ENCODE measurements around the gene PDE7B.

The PDE7B gene

DNA sequence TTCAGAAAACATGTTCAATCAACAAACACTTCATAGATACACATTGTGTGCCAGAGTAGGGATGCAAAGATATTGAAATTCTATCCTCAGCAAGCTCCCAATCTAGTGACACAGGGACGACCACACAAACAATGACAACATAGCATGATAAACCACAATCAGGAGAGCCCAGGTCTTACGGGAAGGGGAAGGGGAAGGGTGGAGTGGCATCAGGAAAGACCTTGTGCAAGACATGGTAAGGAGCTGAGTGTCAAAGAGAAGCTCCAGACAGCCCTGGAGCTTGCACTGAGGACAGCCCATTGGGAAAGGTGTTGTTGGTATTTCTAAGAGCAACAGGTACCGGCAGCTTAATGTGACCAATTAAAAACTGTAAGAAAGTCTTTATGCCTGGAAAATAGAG lies 103.6 kb downstream of the PDE7B start:
- no peak for ATAC-seq (replicated peaks; ENCODE audit: extremely low read depth, poor library complexity, severe bottlenecking)
- Mint-ChIP-seq H3K27me3 (peaks cover 9% of the 10 kb centered on the region), H3K36me3 (ENCODE audit: insufficient read depth) (no peaks in the 10 kb centered on the region)

GRCh38 chr6:135962731-135963130 lies 111.2 kb downstream of the PDE7B start:
- H3K4me1 Mint-ChIP-seq: no peaks in the 10 kb centered on the region
- H3K4me3 Mint-ChIP-seq: no peak overlapping the region
- H3K27me3 Mint-ChIP-seq: peaks cover 21% of the 10 kb centered on the region
- peaks cover 8% of the 10 kb centered on the region for H3K9me3 Mint-ChIP-seq
- no peak overlapping the region for H3K27ac Mint-ChIP-seq (ENCODE audit: low read depth)
- DNase-seq (ENCODE audit: low spot score in 2 of 2) (no peak), ATAC-seq (replicated peaks; ENCODE audit: extremely low read depth, poor library complexity, severe bottlenecking) (no peak)
- H3K36me3 Mint-ChIP-seq (ENCODE audit: insufficient read depth): no peaks in the 10 kb centered on the region

More for the DNA sequence above, 103.6 kb downstream of the PDE7B start:
- Mint-ChIP-seq H3K9me3 (no peaks in the 10 kb centered on the region), H3K4me3 (no peak overlapping the region), H3K27ac (ENCODE audit: low read depth) (no peak overlapping the region), H3K4me1 (no peaks in the 10 kb centered on the region)
- DNase-seq (ENCODE audit: low spot score in 2 of 2): no peak

- Mint-ChIP-seq H3K9me3 (peaks cover under 1% of the 10 kb centered on the region), H3K27me3 (peaks cover 6% of the 10 kb centered on the region), H3K36me3 (ENCODE audit: insufficient read depth) (no peaks in the 10 kb centered on the region), H3K4me1 (no peaks in the 10 kb centered on the region), H3K27ac (ENCODE audit: low read depth) (no peak overlapping the region), H3K4me3 (no peak overlapping the region)
- ATAC-seq (replicated peaks; ENCODE audit: extremely low read depth, poor library complexity, severe bottlenecking) (no peak), DNase-seq (ENCODE audit: low spot score in 2 of 2) (no peak)
Observed at GRCh38 chr6:135970750-135971149, 119.2 kb downstream of the PDE7B start.

DNA sequence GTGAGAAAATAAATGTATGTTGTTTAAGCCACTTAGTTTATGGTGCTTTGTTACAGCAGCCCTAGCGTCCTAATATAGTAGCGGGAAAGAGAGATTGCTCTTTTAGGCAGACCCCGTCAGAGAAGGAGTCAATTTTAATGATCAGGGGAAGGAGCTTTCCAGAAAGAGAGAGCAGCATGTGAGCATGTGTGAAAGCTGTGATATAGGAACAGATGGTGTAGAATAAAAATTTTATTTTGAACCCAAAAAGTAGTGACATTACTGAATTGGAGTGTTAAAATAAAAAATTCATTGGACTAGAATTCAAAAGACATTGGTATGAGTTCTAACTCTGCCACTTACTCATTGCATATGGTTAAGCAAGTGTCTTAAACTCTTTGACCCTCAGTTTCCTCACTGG lies 119.8 kb downstream of the PDE7B start:
- no peak for ATAC-seq (replicated peaks; ENCODE audit: extremely low read depth, poor library complexity, severe bottlenecking)
- H3K9me3 Mint-ChIP-seq: no peaks in the 10 kb centered on the region

DNA sequence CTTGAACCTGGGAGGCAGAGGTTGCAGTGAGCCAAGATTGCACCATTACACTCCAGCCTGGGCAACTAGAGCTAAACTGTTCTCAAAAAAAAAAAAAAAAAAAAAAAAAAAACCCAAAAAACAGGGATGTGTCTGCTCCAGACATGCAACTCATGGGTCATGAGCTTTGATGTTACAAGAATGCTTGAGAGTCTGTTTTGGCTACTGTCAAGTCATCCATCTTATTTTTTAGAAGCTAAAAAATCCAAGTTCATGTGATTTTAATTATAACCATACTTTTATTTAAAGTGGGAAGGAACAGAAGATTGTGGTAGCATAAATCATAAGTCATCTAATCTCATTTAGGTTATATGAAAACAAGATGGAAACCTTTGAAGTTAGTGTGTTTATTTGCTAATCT lies 120.6 kb downstream of the PDE7B start:
- H3K4me3 Mint-ChIP-seq: no peak overlapping the region
- H3K27ac Mint-ChIP-seq (ENCODE audit: low read depth): no peak overlapping the region
- H3K4me1 Mint-ChIP-seq: no peaks in the 10 kb centered on the region
- DNase-seq (ENCODE audit: low spot score in 2 of 2): no peak
- no peak for ATAC-seq (replicated peaks; ENCODE audit: extremely low read depth, poor library complexity, severe bottlenecking)
- no peaks in the 10 kb centered on the region for H3K9me3 Mint-ChIP-seq
- no peaks in the 10 kb centered on the region for H3K36me3 Mint-ChIP-seq (ENCODE audit: insufficient read depth)
- peaks cover 20% of the 10 kb centered on the region for H3K27me3 Mint-ChIP-seq

More for the DNA sequence above, 119.8 kb downstream of the PDE7B start:
- Mint-ChIP-seq H3K4me1 (no peaks in the 10 kb centered on the region), H3K36me3 (ENCODE audit: insufficient read depth) (no peaks in the 10 kb centered on the region), H3K27ac (ENCODE audit: low read depth) (no peak overlapping the region), H3K27me3 (peaks cover 12% of the 10 kb centered on the region), H3K4me3 (no peak overlapping the region)
- no peak for DNase-seq (ENCODE audit: low spot score in 2 of 2)

DNA sequence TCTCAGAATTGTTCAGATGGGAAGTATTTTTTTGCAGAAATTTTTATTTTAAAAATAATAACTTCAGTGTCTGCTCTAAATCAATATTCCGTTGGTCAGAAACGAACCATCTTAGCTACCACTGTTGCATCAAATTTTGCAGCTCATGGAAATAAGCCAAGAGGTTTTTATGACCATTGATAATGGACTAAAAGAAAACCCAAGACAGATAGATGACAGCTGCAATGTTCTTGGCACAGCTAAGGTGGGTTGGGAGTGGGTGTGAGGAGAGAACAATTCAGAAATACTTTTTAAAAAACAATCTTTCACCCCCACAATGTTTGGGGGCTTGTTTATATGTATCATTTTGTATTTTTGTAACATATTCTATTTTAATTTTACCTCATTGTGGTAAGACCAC lies 121.1 kb downstream of the PDE7B start:
- Mint-ChIP-seq H3K36me3 (ENCODE audit: insufficient read depth) (no peaks in the 10 kb centered on the region), H3K27me3 (peaks cover 21% of the 10 kb centered on the region), H3K4me3 (no peak overlapping the region), H3K27ac (ENCODE audit: low read depth) (no peak overlapping the region), H3K4me1 (no peaks in the 10 kb centered on the region), H3K9me3 (no peaks in the 10 kb centered on the region)
- ATAC-seq (replicated peaks; ENCODE audit: extremely low read depth, poor library complexity, severe bottlenecking) (no peak), DNase-seq (ENCODE audit: low spot score in 2 of 2) (no peak)

- no peaks in the 10 kb centered on the region for H3K36me3 Mint-ChIP-seq (ENCODE audit: insufficient read depth)
- H3K27me3 Mint-ChIP-seq: peaks cover 21% of the 10 kb centered on the region
- no peaks in the 10 kb centered on the region for H3K4me1 Mint-ChIP-seq
- H3K4me3 Mint-ChIP-seq: no peak overlapping the region
- H3K27ac Mint-ChIP-seq (ENCODE audit: low read depth): no peak overlapping the region
- ATAC-seq (replicated peaks; ENCODE audit: extremely low read depth, poor library complexity, severe bottlenecking) (no peak), DNase-seq (ENCODE audit: low spot score in 2 of 2) (no peak)
- no peaks in the 10 kb centered on the region for H3K9me3 Mint-ChIP-seq
Observed at GRCh38 chr6:135974426-135974825, 122.9 kb downstream of the PDE7B start.

- ATAC-seq (replicated peaks; ENCODE audit: extremely low read depth, poor library complexity, severe bottlenecking) (no peak), DNase-seq (ENCODE audit: low spot score in 2 of 2) (no peak)
- Mint-ChIP-seq H3K4me1 (no peaks in the 10 kb centered on the region), H3K9me3 (no peaks in the 10 kb centered on the region), H3K4me3 (no peak overlapping the region), H3K27me3 (peaks cover 15% of the 10 kb centered on the region), H3K27ac (ENCODE audit: low read depth) (no peak overlapping the region), H3K36me3 (ENCODE audit: insufficient read depth) (no peaks in the 10 kb centered on the region)
Observed at GRCh38 chr6:135976585-135976984, 125.1 kb downstream of the PDE7B start.

GRCh38 chr6:135983093-135983492 lies 131.6 kb downstream of the PDE7B start:
- Mint-ChIP-seq H3K4me3 (no peak overlapping the region), H3K27ac (ENCODE audit: low read depth) (no peak overlapping the region), H3K27me3 (peaks cover 16% of the 10 kb centered on the region), H3K9me3 (no peaks in the 10 kb centered on the region), H3K36me3 (ENCODE audit: insufficient read depth) (no peaks in the 10 kb centered on the region), H3K4me1 (no peaks in the 10 kb centered on the region)
- no peak for ATAC-seq (replicated peaks; ENCODE audit: extremely low read depth, poor library complexity, severe bottlenecking)
- DNase-seq (ENCODE audit: low spot score in 2 of 2): no peak

DNA sequence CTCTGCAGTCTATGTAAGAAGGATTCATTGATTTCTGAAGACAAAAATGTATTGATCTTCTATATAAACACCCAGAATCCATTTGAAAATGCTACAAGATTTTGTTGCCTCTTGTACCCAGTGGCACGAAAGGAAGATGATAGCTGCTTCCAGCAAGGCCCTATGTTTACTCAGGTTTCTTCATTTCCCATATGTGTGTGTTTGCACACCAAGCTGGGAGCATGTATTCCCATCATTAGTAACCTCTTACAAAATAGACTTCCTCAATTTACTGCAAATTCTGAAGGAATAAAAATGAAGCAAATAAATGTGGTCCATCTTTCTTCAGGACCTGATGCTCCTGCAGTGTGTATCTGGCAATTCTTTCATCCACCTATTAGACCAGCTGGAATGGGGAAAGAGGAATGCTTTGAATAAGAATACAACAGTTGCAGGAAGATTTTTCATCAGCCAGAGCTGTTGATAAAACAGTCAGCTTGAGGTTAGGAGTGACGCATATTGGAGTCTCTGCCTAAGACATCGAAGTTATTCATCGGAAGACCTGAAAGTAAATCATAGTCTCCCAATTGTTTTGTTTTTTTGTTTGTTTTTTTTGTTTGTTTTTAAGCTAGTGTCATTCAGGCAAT lies 132.3 kb downstream of the PDE7B start:
- Mint-ChIP-seq H3K27me3 (peaks cover 16% of the 10 kb centered on the region), H3K4me3 (no peak overlapping the region), H3K27ac (ENCODE audit: low read depth) (no peak overlapping the region), H3K9me3 (no peaks in the 10 kb centered on the region), H3K36me3 (ENCODE audit: insufficient read depth) (no peaks in the 10 kb centered on the region), H3K4me1 (no peaks in the 10 kb centered on the region)
- DNase-seq (ENCODE audit: low spot score in 2 of 2) (no peak), ATAC-seq (replicated peaks; ENCODE audit: extremely low read depth, poor library complexity, severe bottlenecking) (no peak)

DNA sequence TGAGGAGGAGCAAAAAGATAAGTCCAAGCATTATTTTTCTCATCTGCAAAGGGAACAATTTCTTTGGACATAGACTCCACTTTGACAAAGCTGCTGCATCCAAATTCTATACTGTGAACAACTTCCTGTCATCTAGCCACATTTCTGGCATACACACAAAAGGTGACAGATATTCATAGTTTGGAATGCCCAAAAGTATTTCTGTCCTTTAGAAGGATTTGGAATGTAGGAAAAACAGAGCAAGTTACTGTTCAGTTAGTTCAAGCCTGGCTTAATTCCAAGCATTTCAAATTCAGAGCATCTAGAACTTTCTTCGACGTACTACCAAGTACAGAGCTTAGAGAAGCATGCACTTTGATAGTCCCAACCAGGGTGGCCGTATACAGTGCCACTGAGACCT lies 134.0 kb downstream of the PDE7B start:
- ATAC-seq (replicated peaks; ENCODE audit: extremely low read depth, poor library complexity, severe bottlenecking) (no peak), DNase-seq (ENCODE audit: low spot score in 2 of 2) (no peak)
- H3K4me1 Mint-ChIP-seq: no peaks in the 10 kb centered on the region
- H3K27ac Mint-ChIP-seq (ENCODE audit: low read depth): no peak overlapping the region
- no peak overlapping the region for H3K4me3 Mint-ChIP-seq
- H3K9me3 Mint-ChIP-seq: no peaks in the 10 kb centered on the region
- H3K36me3 Mint-ChIP-seq (ENCODE audit: insufficient read depth): no peaks in the 10 kb centered on the region
- peaks cover 26% of the 10 kb centered on the region for H3K27me3 Mint-ChIP-seq

- Mint-ChIP-seq H3K4me1 (no peaks in the 10 kb centered on the region), H3K4me3 (no peak overlapping the region), H3K27me3 (peaks cover 32% of the 10 kb centered on the region), H3K36me3 (ENCODE audit: insufficient read depth) (no peaks in the 10 kb centered on the region), H3K27ac (ENCODE audit: low read depth) (no peak overlapping the region), H3K9me3 (no peaks in the 10 kb centered on the region)
- DNase-seq (ENCODE audit: low spot score in 2 of 2) (no peak), ATAC-seq (replicated peaks; ENCODE audit: extremely low read depth, poor library complexity, severe bottlenecking) (no peak)
Observed at GRCh38 chr6:135987226-135987625, 135.7 kb downstream of the PDE7B start.

- DNase-seq (ENCODE audit: low spot score in 2 of 2): no peak
- Mint-ChIP-seq H3K4me1 (no peaks in the 10 kb centered on the region), H3K4me3 (no peak overlapping the region), H3K9me3 (no peaks in the 10 kb centered on the region), H3K36me3 (ENCODE audit: insufficient read depth) (no peaks in the 10 kb centered on the region), H3K27ac (ENCODE audit: low read depth) (no peak overlapping the region), H3K27me3 (peaks cover 30% of the 10 kb centered on the region)
- no peak for ATAC-seq (replicated peaks; ENCODE audit: extremely low read depth, poor library complexity, severe bottlenecking)
Observed at GRCh38 chr6:135990439-135990838, 138.9 kb downstream of the PDE7B start.

All from central memory CD8-positive, alpha-beta T cell (primary cell).